IMR-90 (cell line): ENCODE data around the gene CC2D2B. TPM values are rescaled to one million over a fixed set of nuclear protein-coding genes. Genes with fewer than 3 reads are reported as not detected.

ENCODE experiments used
- ATAC-seq: fragments of 200-7000 bp; cut with Tn5 transposase; 2 replicates; pipeline ENCODE4 v1.9.1; 2020; ENCODE audit warnings: low read depth, mild to moderate bottlenecking, moderate library complexity
- BruUV-seq: library from RNA; stranded (reverse); fragments of 400-500 nt; replicated peaks from 2 replicates; lab custom pipeline; 2021; lab: Mats Ljungman, UMichigan
- CTCF ChIA-PET: fragments of 300-600 bp; formaldehyde crosslinking; extraction: SDS; loops from one replicate; lab custom pipeline; 2021; ENCODE audit warnings: antibody characterized with exemption; lab: Yijun Ruan, JAX
- POLR2A ChIA-PET: fragments of 300-600 bp; sonication (Branson Sonifier 250); formaldehyde crosslinking; loops from one replicate; lab custom pipeline; 2022; ENCODE audit warnings: antibody characterized with exemption; ENCODE audit not compliant: unreplicated experiment; lab: Charles Lee
- DNase-seq: peaks from one replicate; pipeline ENCODE4 v3.0.0; 2013
- H2AFZ ChIP-seq: replicated peaks from 2 replicates; pipeline ENCODE3; 2013; ENCODE audit warnings: low read length, mild to moderate bottlenecking; ENCODE audit not compliant: poor library complexity
- H2AK5ac ChIP-seq: 2 replicates; pipeline ENCODE4 v1.6.1; 2013; ENCODE audit warnings: low read depth, low read length, inconsistent platforms
- H2AK9ac ChIP-seq: replicated peaks from 2 replicates; pipeline ENCODE3; 2013; ENCODE audit warnings: mild to moderate bottlenecking, low read depth, low read length, moderate library complexity; ENCODE audit not compliant: poor library complexity
- H2BK120ac ChIP-seq: 2 replicates; pipeline ENCODE4 v1.6.1; 2013; ENCODE audit warnings: low read depth, low read length, inconsistent platforms
- H2BK15ac ChIP-seq: 3 replicates; pipeline ENCODE4 v1.6.1; 2013; ENCODE audit warnings: low read depth, low read length, inconsistent platforms
- H2BK20ac ChIP-seq: 2 replicates; pipeline ENCODE4 v1.6.1; 2013; ENCODE audit warnings: low read depth, mild to moderate bottlenecking, inconsistent platforms, low read length, moderate library complexity
- H2BK5ac ChIP-seq: 2 replicates; pipeline ENCODE4 v1.6.1; 2013; ENCODE audit warnings: mild to moderate bottlenecking, low read depth, low read length, inconsistent platforms; ENCODE audit not compliant: poor library complexity, severe bottlenecking
- H3K14ac ChIP-seq: replicated peaks from 2 replicates; pipeline ENCODE4 v1.6.1; 2013; ENCODE audit warnings: low read depth, low read length, inconsistent platforms
- H3K18ac ChIP-seq: 2 replicates; pipeline ENCODE4 v1.6.1; 2013; ENCODE audit warnings: low read depth, low read length, control low read depth
- H3K23ac ChIP-seq: 2 replicates; pipeline ENCODE4 v1.6.1; 2013; ENCODE audit warnings: low read depth, low read length, inconsistent platforms
- H3K27ac ChIP-seq: 2 replicates; pipeline ENCODE4 v1.5.1; 2013; ENCODE audit warnings: mild to moderate bottlenecking, control low read depth, low read length; ENCODE audit not compliant: insufficient read depth
- H3K27me3 ChIP-seq: 2 replicates; pipeline ENCODE4 v1.6.1; 2013; ENCODE audit warnings: low read length; ENCODE audit not compliant: control insufficient read depth, insufficient read depth
- H3K36me3 ChIP-seq: 2 replicates; pipeline ENCODE4 v1.6.1; 2013; ENCODE audit warnings: low read length, mixed read lengths; ENCODE audit not compliant: control insufficient read depth, insufficient read depth
- H3K4ac ChIP-seq: 2 replicates; pipeline ENCODE4 v1.6.1; 2013; ENCODE audit warnings: low read depth, low read length, inconsistent platforms
- H3K4me1 ChIP-seq: 2 replicates; pipeline ENCODE4 v1.6.1; 2013; ENCODE audit warnings: low read length, mixed read lengths; ENCODE audit not compliant: control insufficient read depth, insufficient read depth
- H3K4me2 ChIP-seq: 2 replicates; pipeline ENCODE4 v1.6.1; 2013; ENCODE audit warnings: low read depth, mild to moderate bottlenecking, control low read depth, low read length, moderate library complexity
- H3K4me3 ChIP-seq: 2 replicates; pipeline ENCODE4 v1.5.1; 2013; ENCODE audit warnings: low read depth, mild to moderate bottlenecking, control low read depth, low read length, moderate library complexity; ENCODE audit not compliant: insufficient read depth
- H3K56ac ChIP-seq: 2 replicates; pipeline ENCODE4 v1.6.1; 2013; ENCODE audit warnings: low read length, inconsistent platforms; ENCODE audit not compliant: insufficient read depth; ENCODE audit errors: extremely low read depth
- H3K79me1 ChIP-seq, 2 experiments: 2 replicates each; pipeline ENCODE4 v1.6.1; 2013; ENCODE audit warnings: low read length in 2 of 2, inconsistent platforms in 1 of 2, low read depth in 1 of 2
- H3K9ac ChIP-seq: 2 replicates; pipeline ENCODE4 v1.6.1; 2013; ENCODE audit warnings: low read depth, low read length, control low read depth
- H3K9me1 ChIP-seq: 2 replicates; pipeline ENCODE4 v1.6.1; 2013; ENCODE audit warnings: low read length, inconsistent platforms; ENCODE audit not compliant: insufficient read depth
- H3K9me3 ChIP-seq: 2 replicates; pipeline ENCODE4 v1.6.1; 2013; ENCODE audit warnings: low read length; ENCODE audit not compliant: control insufficient read depth, insufficient read depth
- H4K20me1 ChIP-seq: 2 replicates; pipeline ENCODE4 v1.6.1; 2013; ENCODE audit warnings: low read length, inconsistent platforms; ENCODE audit not compliant: insufficient read depth
- H4K5ac ChIP-seq: 2 replicates; pipeline ENCODE4 v1.6.1; 2013; ENCODE audit warnings: mild to moderate bottlenecking, low read depth, low read length, control low read depth
- H4K8ac ChIP-seq, 2 experiments: 2 replicates each; pipeline ENCODE4 v1.6.1; 2013; ENCODE audit warnings: low read depth in 2 of 2, low read length in 2 of 2, control low read depth in 1 of 2, inconsistent platforms in 1 of 2
- H4K91ac ChIP-seq: 2 replicates; pipeline ENCODE4 v1.6.1; 2013; ENCODE audit warnings: low read depth, low read length, inconsistent platforms; ENCODE audit not compliant: insufficient read depth
- BHLHE40 ChIP-seq: fragments of 150-350 bp; IDR thresholded peaks from 2 replicates; pipeline ENCODE4 v1.6.1; 2016; ENCODE audit warnings: mild to moderate bottlenecking, low read depth, low read length
- CEBPB ChIP-seq: IDR thresholded peaks from 2 replicates; pipeline ENCODE4 v1.6.1; 2012; ENCODE audit warnings: low read depth, low read length, improper control_type of control experiment
- CHD1 ChIP-seq: IDR thresholded peaks from 2 replicates; pipeline ENCODE4 v1.6.1; 2012; ENCODE audit warnings: low read depth, low read length, improper control_type of control experiment
- CTCF ChIP-seq: conservative IDR thresholded peaks from 2 replicates; pipeline ENCODE4 v1.5.1; 2012; ENCODE audit warnings: mild to moderate bottlenecking, low read depth, low read length, improper control_type of control experiment
- ELK1 ChIP-seq: fragments of 150-350 bp; IDR thresholded peaks from 2 replicates; pipeline ENCODE4 v1.6.1; 2016; ENCODE audit warnings: low read depth, mild to moderate bottlenecking, low read length, moderate library complexity, borderline replicate concordance
- FOS ChIP-seq: fragments of 150-350 bp; IDR thresholded peaks from 2 replicates; pipeline ENCODE4 v1.6.1; 2016; ENCODE audit warnings: low read depth, low read length
- MAZ ChIP-seq: IDR thresholded peaks from 2 replicates; pipeline ENCODE4 v1.6.1; 2012; ENCODE audit warnings: low read depth, mild to moderate bottlenecking, low read length, improper control_type of control experiment, moderate library complexity, borderline replicate concordance
- MXI1 ChIP-seq: IDR thresholded peaks from 2 replicates; pipeline ENCODE4 v1.6.1; 2012; ENCODE audit warnings: low read depth, mild to moderate bottlenecking, low read length, moderate library complexity, borderline replicate concordance
- RAD21 ChIP-seq: IDR thresholded peaks from 2 replicates; pipeline ENCODE4 v1.6.1; 2012; ENCODE audit warnings: low read length, improper control_type of control experiment
- RCOR1 ChIP-seq: IDR thresholded peaks from 2 replicates; pipeline ENCODE4 v1.6.1; 2012; ENCODE audit warnings: mild to moderate bottlenecking, low read length, improper control_type of control experiment; ENCODE audit not compliant: insufficient replicate concordance
- RFX5 ChIP-seq: IDR thresholded peaks from 2 replicates; pipeline ENCODE4 v1.8.0; 2012; ENCODE audit warnings: low read depth, mild to moderate bottlenecking, low read length, moderate library complexity
- SMC3 ChIP-seq: fragments of 150-350 bp; IDR thresholded peaks from 2 replicates; pipeline ENCODE4 v1.6.1; 2016; ENCODE audit warnings: low read depth, mild to moderate bottlenecking, antibody characterized with exemption, low read length, moderate library complexity
- USF2 ChIP-seq: fragments of 150-350 bp; IDR thresholded peaks from 2 replicates; pipeline ENCODE4 v1.6.1; 2017; ENCODE audit warnings: mild to moderate bottlenecking, antibody characterized with exemption, low read length, low read depth
- WGBS, 2 experiments: methylation state at CpG; one replicate each; pipeline versions ENCODE4 v1.1.5 to v1.1.7; 2013; ENCODE audit warnings: missing lambda C conversion rate in 2 of 2; ENCODE audit not compliant: insufficient read length in 1 of 2; ENCODE audit errors: extremely low coverage in 2 of 2; 5-methylcytosine and 5-hydroxymethylcytosine counted together
- dilution Hi-C: fragments of 300-500 bp; cut with HindIII; formaldehyde crosslinking; loops from one replicate; pipeline ENCODE4 v1.14.3; 2018; ENCODE audit warnings: low sequenced_read_pairs; ENCODE audit not compliant: unreplicated experiment
- in situ Hi-C: fragments of 300-500 bp; cut with MboI; formaldehyde crosslinking; loops from 3 replicates; pipeline ENCODE4 v1.14.3; 2019; ENCODE audit warnings: low sequenced_read_pairs, inconsistent platforms, mixed read lengths
- intact Hi-C: fragments of 100-400 bp; cut with micrococcal nuclease; formaldehyde crosslinking; loops from 2 replicates; pipeline ENCODE4 v1.10.0; 2022
- polyA plus RNA-seq, 3 experiments: library from polyadenylated mRNA; depleted of rRNA; stranded (reverse); fragments of >200 nt; gene quantifications; 2 replicates each; pipeline ENCODE4 v1.2.3, GENCODE V29; 2012; ENCODE audit warnings: low replicate concordance in 1 of 3
- total RNA-seq: library from RNA; depleted of rRNA; stranded (reverse); fragments of >200 nt; gene quantifications from 2 replicates; pipeline ENCODE4 v1.2.3, GENCODE V29; 2012

Gene CC2D2B
- total and polyA plus RNA-seq, 2 of the 4 experiments (the other 2 are of a cell fraction): not detected

DNA sequence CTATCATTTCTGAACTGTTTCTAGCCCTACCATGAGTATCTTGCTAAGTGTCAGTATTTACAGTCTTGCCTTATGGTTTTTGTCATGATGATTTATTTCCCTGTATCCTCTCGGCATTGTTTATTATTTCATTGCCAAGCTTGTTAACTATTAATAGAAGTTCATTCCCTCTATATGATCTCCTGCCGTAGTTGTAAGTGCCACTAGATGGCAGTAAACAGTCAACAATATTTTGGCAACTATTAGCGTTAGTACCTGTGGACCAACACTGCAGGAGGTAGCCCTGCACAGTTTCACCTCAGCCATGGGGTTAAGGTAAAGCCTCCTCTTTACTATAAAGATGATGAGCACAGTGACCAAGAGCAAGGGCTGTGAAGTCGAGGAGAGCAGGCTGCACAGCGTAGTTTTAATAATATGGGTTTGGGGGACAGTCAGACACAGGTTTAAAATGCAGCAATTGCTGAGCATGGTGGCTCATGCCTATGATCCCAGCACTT lies 109.5 kb downstream of the CC2D2B start:
- ChIA-PET POLR2A (interaction anchor here (0.8 kb wide), 1 partner anchor 13 kb away, joined by 3 read pairs; no protein-coding TSS in a partner anchor), CTCF (interaction anchor here (0.6 to 1.7 kb wide), 16 partner anchors 9 to 377 kb away, joined by 3 to 8 read pairs (median 4); partner anchors contain the start of gene CC2D2B)
- no TSS peak for BruUV-seq
- Histone ChIP-seq H4K20me1 (no peaks in the 10 kb centered on the region), H3K4ac (no peak overlapping the region), H2BK15ac (no peak overlapping the region), H2BK20ac (no peak overlapping the region), H4K91ac (no peak overlapping the region), H3K9me1 (no peaks in the 10 kb centered on the region), H2AFZ (peak overlapping the region; percentile 64), H3K9ac (no peak overlapping the region), H3K23ac (no peak overlapping the region), H2AK9ac (no peak overlapping the region), H2AK5ac (no peak overlapping the region), H3K18ac (no peak overlapping the region), H3K14ac (no peak overlapping the region), H3K4me1 (no peaks in the 10 kb centered on the region), H3K27ac (no peak overlapping the region), H3K56ac (no peak overlapping the region), H3K27me3 (peaks cover 8% of the 10 kb centered on the region), H2BK5ac (no peak overlapping the region), H3K9me3 (no peaks in the 10 kb centered on the region), H3K4me3 (no peak overlapping the region), H3K4me2 (no peak overlapping the region), H3K36me3 (no peaks in the 10 kb centered on the region), H2BK120ac (no peak overlapping the region), H4K8ac (no peak overlapping the region), H4K5ac (no peak overlapping the region), H3K79me1 (no peaks in the 10 kb centered on the region)
- DNase-seq (peak; percentile 54), ATAC-seq (peak; percentile 89)
- in situ Hi-C loops: no loop called here
- WGBS, 2 experiments: no CpG with 5 or more reads among the region's 5 CpGs
- intact Hi-C loops: loop anchor here (1.0 kb wide), 2 partner anchors 276 to 323 kb away; no protein-coding TSS in a partner anchor
- dilution Hi-C loops: no loop called here
- TF ChIP-seq CHD1: no peak
- no peak for TF ChIP-seq BHLHE40
- TF ChIP-seq CTCF: peak; percentile 79
- TF ChIP-seq SMC3: peak; percentile 61
- TF ChIP-seq USF2: no peak
- no peak for TF ChIP-seq MAZ
- no peak for TF ChIP-seq CEBPB
- peak; percentile 73 for TF ChIP-seq RAD21
- no peak for TF ChIP-seq ELK1
- no peak for TF ChIP-seq RCOR1
- TF ChIP-seq MXI1: no peak
- TF ChIP-seq FOS: no peak
- TF ChIP-seq RFX5: no peak
